Inferior parietal cortex (tissue), 1 donor: ENCODE results near the gene CHORDC1.
"Not testable (repeated sequence)": the region's sequence is repeated elsewhere in the genome, so short reads cannot be mapped to it uniquely, and the experiment has no call there.

Source experiments
- DNase-seq: peaks from one replicate; pipeline ENCODE4 v3.0.0-alpha.2; 2016; ENCODE audit errors: extremely low spot score

CHORDC1 gene

DNA sequence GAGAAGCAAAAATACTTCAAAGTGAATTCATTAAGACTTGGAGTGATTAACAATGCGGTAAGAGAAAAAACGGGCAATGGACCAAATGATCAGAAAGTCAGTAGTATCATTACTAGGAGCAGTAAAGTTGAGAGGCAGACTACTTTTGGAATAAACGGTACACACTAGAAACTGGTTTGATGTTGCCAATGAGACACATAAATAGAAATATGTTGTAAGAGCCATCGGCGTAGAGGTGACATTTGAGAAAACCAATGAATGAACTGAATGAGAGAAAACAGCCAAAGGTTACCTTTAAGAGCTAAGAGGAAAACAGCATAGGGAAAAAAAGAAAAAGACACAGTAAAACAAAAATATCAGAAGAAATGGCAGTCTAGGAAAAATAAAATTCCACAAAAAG is 6.2 kb downstream of the CHORDC1 start:
- no peak for DNase-seq

DNA sequence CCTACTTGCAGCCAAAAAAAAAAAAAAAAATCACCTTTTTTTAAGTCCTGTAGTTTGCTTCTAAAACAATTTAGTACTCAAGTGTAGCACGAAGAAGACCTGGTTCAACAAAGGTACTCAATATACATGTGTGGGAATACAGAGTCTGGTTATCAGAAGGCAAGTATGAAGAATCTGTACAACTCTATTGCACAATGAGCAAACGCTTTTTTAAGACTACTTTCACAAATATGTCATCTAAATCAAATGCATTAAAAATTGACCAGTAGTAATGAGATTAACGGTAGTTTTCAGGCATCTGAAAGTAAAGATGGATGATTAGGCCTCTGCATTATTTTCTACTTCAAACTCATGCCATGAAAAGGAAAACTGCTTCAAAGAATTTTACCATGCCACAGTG is 9.5 kb downstream of the CHORDC1 start:
- DNase-seq = no peak

GRCh38 chr11:90208857-90209256 is 14.0 kb downstream of the CHORDC1 start:
- DNase-seq = no peak

DNA sequence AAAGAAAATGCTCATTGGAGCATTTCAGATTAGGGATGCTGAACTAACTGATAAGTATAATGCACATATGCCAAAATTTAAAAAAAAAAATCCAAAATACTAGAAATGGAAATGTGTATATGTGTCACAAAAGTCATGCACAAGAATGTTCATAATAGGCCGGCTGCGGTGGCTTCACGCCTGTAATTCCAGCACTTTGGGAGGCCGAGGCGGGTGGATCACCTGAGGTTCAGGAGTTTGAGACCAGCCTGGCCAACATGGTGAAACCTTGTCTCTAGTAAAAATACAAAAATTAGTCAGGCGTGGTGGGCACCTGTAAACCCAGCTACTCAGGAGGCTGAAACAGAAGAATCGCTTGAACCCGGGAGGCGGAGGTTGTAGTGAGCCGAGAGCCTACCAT is 14.9 kb downstream of the CHORDC1 start:
- DNase-seq = not testable (repeated sequence)

GRCh38 chr11:90204832-90205646 is 17.8 kb downstream of the CHORDC1 start:
- peak; percentile 84 for DNase-seq

GRCh38 chr11:90204407-90204806 is 18.4 kb downstream of the CHORDC1 start:
- DNase-seq = no peak

DNA sequence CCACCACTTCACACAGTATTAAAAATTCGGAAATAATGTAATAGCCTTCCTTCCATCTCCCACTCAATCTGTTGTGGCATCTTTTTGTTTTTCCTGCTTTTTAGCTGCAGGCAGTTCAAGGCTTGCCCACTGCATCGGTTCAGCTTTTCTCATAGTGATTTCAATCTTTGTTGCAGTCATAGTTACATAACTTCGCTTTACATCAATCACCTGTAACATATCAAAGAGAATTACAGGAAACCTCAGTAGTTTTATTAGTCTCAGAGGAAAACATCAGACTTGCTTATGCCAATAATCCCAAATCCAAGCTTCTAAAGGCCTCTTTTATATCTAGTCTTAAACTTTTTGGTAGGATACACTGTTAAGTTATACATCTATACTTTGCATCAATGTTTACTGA is 20.5 kb downstream of the CHORDC1 start:
- DNase-seq = no peak

- DNase-seq = no peak
Measured at GRCh38 chr11:90197377-90197776, 25.5 kb downstream of the CHORDC1 start.

GRCh38 chr11:90192869-90193582 is 29.8 kb downstream of the CHORDC1 start:
- no peak for DNase-seq

DNA sequence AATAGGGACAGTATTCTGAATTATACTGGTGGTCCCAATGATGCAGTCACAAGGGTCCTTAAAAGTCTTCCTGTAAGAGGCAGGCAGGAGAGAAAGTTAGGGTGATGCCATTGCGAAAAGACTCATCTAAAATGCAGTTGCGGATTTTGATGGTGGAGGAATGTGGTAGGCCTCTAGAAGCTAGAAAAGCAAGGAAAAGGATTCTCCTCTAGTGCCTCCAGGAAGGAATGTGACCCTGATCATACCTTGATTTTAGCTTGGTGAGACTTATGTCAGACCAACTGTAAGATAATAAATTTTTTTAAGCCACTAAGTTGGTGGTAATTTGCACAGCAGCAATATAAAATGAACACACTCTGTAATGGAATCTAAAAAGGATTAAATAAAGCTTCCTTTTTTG is 33.8 kb downstream of the CHORDC1 start:
- no peak for DNase-seq

DNA sequence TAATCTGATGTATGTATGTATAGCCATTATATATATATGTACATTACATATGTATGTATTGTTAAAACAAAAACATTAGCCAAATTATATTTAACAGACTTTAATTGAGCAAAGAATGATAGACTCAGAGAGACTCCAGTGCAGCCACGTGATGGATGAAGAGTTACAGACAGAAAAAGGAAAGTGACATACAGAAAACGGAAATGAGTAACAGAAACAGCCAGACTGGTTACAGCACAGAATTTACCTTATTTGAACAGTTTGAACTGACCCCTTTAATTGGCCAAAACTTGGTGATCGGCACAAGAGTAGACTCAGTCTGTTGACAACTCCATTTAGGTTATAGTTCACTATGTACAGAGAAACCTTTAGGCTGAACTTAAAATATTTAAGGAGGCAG is 35.0 kb downstream of the CHORDC1 start:
- DNase-seq = no peak

DNA sequence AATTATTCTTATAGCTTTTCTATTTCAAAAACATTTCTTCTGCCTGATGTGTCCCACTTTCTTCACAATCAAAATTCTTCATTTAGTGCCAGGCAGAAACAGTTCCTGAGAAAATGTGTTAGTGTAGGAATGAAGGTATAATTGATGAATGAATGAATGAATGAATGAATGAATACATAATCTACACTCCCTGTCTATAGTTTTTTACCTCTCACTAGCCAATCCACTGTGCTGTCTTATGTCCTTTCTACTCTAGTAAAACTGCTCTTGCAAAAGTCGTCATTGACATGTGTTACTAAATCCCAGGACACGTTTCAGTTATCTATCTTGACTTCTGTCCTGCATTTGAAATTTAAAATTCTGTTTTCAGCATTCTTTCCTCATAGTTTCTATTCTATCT is 42.9 kb downstream of the CHORDC1 start:
- no peak for DNase-seq

DNA sequence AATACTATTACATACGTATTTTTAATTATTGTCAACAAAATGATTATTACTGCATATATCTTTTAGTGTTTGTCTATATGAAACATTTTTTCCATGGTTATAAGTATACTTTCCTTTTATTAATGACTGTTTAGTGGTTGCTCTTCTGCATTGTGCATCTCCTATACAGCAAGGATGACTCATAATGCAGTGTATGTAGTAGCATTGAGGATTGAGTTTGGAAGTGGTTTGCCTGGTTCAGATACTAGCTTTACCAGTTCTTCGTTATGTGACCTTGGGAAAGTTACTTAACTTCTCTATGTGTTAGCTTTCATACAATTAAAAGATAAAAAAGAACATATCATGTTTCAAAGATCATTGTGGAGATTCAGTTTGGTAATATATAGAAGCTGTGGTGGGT is 44.1 kb downstream of the CHORDC1 start:
- DNase-seq = no peak

DNA sequence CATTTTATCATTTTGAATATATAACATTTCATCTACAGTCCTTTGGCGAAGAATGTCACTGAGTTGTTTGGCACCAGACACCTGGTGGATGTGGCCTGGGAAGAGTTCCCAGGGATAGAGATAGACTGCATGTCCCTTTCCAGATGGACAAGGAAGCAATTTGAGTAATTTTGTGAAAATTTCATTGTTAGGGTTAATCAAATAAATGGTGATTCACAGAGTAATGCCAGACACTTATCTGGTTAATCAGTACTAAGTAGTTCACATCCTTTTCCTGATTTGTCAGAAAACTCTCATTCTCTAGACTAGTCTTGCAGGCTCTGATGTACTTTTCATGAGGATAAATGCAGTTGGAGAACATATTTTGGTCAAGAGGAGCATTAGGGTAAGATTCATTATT is 46.8 kb downstream of the CHORDC1 start:
- DNase-seq = no peak

- DNase-seq = no peak
Measured at GRCh38 chr11:90171359-90171758, 51.5 kb downstream of the CHORDC1 start.

GRCh38 chr11:90168571-90168970 is 54.3 kb downstream of the CHORDC1 start:
- no peak for DNase-seq

- not testable (repeated sequence) for DNase-seq
Measured at GRCh38 chr11:90167704-90168103, 55.1 kb downstream of the CHORDC1 start.

GRCh38 chr11:90166982-90167573 is 55.8 kb downstream of the CHORDC1 start:
- not testable (repeated sequence) for DNase-seq
